GM10847 (cell line): Measurements from ENCODE around the gene SIRT2.

ENCODE experiments used
- POLR2A ChIP-seq: IDR thresholded peaks from 2 replicates; pipeline ENCODE4 v1.6.1; 2011; ENCODE audit not compliant: insufficient read length; ENCODE audit errors: extremely low read depth

Gene SIRT2

DNA sequence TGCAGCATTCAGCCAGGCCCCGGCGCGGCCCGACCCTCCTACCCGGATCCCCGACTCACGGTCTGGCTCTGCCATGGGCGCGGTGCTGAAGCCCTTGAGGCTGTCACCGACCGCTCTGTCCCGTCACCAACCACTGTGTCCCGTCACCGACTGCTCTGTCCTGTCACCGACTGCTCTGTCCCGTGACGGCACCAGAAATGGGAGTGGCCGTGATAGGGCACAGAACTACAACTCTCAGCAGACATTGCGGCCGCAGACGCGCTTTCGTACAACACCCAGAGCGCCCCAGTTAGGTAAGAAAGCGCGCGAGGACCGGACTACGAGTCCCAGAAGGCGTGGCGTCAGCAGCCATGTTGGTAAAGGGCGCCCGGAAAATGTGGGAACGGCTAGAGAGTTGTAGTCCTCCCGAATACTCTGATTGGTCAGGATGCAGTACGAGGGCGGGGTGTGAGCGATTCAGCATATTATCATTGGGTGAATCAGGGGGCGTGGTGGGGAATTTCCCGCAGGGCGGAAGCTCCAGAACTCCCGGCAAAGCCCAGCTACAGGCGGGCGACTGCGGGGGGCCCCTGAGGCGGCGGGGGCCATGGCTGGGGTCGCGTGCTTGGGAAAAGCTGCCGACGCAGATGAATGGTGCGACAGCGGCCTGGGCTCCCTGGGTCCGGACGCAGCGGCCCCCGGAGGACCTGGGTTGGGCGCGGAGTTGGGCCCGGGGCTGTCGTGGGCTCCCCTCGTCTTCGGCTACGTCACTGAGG is at the start of gene SIRT2, which contains the start of gene NFKBIB:
TSS of gene SIRT2 (minus strand) at position 172 of the 755 bp plus-strand sequence. CDS start at position 75, 97 bp downstream.
TSS of gene NFKBIB (plus strand) at position 523 of the 755 bp plus-strand sequence. CDS start at position 587, 64 bp downstream.
- peak; percentile 58 for TF ChIP-seq POLR2A

DNA sequence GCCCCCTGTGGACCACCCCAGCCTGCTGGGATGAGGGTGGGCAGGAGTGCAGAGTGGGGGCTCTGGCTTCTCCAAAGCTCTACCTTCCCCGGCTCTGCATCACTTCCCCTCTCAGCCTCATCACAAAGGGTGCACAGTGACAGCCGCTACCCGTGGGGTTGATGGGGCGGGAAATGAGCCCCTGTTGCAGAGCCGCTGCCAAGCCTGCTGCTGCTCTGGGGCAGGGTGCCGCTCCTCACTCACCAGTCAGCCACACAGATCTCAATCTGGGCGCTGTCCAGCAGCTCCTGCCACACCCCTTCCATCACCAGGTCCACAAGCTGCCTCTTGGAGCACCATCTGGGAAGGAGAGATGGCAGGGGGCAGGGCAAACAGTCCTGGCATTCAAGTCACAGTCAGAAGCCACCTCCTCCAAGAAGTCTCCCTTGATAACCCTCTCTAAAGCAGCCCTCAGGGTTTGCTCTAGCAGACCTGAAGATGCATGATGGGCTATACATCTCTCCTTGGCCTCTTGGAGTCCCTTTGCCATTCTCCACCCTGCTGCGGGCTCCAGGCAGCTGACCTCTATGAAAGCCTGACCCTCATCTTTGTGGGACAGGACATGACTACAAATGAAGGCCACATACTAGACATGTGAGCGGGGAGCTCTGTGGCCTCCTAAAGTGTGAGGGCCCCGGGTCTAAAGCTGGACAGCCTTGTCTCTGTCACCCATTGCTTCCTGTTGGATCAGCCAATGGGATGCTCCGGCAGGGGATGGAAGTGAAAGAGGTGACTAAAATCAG is 47.0 kb upstream of the SIRT2 start:
- TF ChIP-seq POLR2A = no peak

DNA sequence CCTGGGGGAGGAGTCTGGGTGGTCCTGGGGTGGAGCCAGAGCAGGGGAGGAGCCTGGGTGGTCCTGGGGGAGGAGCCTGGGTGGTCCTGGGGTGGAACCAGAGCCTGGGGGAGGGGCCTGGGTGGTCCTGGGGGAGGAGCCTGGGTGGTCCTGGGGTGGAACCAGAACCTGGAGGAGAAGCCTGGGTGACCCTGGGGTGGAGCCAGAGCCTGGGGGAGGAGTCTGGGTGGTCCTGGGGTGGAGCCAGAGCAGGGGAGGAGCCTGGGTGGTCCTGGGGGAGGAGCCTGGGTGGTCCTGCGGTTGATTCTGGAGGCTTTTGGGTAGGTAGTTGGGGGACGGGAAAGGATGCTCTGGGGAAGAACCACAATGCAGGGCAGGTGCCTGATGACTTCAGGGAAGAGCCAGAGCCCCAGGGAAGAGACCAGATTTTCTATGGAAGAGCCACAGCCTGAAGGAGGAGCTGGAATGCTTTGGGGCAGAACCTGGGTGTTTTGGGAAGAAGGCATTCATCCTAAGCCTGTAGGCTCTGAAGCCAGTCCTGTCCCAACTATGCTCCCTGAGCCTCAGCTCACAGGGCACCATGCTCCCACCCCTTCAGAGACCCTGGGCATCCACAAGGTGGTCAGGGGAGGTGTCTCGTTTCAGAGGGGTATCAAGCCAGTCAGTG is 46.3 kb upstream of the SIRT2 start:
- TF ChIP-seq POLR2A = no peak

DNA sequence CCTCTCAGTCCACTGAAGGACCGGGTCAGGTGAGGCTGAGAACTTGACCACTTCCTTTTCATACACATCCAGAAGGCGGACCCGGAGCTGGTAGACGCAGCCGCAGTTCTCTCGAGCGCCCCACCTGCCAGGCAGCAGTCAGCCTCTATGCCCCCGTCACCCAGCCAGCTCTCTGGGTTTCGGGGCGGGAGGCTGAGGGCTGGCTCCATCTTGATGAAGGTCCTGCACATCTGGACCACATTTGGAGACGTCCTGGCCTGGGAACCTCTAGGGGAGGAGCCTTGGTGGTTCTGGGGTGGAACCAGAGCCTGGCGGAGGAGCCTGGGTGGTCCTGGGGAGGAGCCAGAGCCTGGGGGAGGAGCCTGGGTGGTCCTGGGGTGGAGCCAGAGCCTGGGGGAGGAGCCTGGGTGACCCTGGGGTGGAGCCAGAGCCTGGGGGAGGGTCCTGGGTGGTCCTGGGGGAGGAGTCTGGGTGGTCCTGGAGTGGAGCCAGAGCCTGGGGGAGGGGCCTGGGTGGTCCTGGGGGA is 45.6 kb upstream of the SIRT2 start:
- TF ChIP-seq POLR2A = no peak

DNA sequence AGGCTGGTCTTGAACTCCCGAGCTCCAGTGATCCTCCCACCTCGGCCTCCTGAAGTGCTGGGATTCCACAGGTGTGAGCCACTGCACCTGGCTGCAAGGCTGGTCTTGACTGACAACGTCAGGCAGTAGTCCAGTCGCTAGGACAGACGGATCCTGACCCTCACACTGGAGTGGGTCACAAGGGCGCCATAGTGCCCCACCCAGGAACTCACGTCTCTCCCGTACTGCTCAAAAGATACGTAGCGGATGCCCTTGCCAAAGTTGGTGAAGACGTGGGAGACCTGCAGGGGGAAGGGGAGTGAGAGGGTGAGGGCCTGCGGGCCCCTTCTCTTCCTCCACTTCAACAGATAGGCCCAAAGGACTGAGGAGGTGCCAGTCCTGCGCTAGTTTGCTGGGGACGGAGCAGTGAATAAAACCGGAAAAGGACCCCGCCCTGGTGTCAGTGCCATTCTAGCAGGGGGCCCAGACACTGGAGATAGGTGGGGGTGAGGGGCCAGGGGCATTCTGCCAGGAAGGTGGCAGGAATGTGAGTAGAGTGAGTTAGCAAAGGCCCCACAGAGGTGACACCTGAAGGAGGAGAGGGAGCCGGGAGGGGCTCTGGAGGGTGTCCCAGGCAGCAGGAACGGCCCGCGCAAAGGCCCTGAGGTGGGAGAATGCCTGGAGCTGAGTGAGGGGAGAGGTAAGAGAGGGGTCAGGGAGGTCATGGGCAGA is 43.2 kb upstream of the SIRT2 start:
- no peak for TF ChIP-seq POLR2A

DNA sequence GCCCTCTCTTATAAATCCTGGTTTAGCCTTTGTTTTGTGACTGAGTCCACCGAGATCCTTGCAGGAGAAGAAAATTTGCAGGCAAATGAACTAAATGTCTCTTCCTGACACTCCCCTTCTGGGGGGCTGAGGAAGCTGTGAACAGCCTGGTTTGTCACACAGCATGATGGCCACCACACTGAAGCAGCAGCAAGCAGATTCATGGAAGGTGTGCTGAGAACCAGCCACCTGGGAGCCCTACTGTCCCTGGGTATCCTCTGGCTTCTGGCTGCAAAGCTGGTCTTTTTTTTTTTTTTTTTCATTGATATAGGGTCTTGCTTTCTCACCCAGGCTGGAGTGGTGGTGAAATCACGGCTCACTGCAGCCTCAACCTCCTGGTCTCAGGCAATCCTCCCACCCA is 42.6 kb upstream of the SIRT2 start:
- no peak for TF ChIP-seq POLR2A

DNA sequence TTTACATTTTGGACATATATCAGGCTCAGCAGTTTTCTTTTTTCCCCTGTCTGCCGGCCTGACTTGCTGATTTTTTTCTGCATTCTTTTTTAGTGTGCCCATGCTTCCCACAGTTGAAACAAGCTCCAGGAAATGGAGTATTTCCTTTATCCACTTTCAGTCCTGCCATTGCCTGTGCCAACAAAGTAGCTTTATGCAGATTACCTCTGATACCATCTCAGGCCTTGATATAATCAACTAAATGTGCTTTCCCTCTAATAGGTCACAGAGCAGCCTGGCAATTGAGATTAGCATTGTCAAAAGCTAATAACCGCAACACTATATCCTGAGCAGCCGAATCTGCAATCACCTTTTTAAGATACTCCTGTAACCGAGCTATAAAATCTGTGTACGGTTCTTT is 40.5 kb upstream of the SIRT2 start:
- no peak for TF ChIP-seq POLR2A

DNA sequence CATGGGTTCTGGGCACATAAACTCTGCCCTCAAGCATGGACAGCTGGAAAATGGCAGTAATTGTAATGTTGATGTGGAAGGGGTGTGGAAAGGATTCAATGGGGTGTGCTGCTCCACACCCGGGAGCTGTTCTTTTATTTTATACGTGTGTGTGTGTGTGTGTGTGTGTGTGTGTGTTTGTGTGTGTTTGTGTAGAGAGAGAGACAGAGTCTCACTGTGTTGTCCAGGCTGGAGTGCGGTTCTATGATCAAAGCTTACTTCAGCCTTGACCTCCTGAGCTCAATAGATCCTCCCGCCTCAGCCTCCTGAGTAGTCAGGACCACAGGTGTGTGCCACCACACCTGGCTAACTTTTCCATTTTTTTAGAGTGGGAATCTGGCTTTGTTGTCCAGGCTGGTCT is 34.1 kb upstream of the SIRT2 start:
- TF ChIP-seq POLR2A = no peak

DNA sequence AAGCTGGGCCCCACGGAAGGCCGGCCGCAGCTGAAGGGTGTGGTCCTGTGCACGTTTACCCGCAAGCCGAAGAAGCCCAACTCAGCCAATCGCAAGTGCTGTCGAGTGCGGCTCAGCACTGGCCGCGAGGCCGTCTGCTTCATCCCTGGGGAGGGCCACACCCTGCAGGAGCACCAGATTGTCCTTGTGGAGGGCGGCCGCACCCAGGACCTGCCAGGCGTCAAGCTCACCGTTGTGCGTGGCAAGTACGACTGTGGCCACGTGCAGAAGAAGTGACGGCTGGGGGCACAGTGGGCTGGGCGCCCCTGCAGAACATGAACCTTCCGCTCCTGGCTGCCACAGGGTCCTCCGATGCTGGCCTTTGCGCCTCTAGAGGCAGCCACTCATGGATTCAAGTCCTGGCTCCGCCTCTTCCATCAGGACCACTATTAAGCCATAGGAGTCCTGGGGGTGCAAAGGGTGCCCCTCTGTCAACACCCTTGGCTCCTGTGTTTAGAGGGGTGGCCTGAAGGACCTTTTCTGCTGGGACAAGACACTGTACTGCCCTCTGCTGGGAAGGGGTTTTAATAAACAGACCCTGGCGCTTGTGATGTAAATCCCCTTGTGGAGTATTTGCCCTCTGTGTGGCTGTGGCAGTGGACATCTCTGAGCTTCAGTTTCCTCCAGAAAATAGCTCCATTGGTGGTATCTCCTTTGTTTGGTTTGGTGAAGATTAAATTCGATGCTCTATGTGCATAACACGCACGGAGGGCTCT is 33.2 kb upstream of the SIRT2 start:
- TF ChIP-seq POLR2A = no peak

DNA sequence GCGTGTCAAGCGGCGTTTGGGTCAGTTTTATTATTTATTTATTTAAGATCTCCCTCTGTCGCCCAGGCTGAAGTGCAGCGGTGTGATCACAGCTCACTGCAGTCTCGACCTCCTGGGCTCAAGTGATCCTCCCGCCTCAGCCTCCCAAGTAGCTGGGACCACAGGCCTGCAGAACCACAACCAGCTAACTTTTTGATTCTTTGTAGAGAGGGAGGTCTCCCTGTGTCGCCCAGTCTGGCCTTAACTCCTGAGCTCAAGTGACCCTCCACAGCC is 32.0 kb upstream of the SIRT2 start:
- TF ChIP-seq POLR2A = no peak

DNA sequence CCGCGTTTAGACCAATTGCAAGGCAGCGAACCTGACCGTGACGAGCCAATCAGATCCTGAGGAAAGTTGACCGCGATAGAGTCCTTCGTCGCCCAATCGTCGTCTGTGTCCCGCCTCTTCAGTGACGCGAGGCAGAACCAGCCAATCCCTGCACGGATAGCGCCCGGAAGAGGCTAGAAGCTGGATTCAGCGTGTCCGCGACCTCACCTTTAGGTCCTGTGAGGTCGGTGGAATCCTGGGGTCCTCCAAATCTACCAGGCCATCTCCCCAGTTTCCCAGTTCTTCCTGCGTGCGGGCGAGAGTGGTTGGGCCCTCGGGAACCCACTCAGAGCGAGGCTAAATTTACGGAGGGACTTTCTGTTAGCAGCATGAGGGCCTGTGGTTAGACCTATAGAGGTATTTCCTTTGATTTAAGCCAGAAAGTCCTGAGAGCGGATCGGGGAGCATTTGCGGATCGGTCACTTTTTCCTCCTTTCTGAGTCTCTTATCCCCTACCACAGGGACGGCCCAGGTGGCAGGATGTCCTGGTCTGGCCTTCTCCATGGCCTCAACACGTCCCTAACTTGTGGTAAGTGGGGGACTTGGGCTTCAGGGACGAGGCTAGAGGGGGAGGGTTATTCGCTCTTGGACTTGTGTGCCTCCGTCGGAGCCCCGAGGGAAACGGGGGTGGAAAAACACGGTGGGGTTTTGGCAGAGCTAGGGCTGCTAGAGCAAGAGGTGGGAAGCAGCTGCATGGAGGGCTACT is 31.5 kb upstream of the SIRT2 start, which contains the start of gene MRPS12:
TSS of gene MRPS12 (plus strand) at position 169 of the 745 bp plus-strand sequence. CDS start at position 520, 351 bp downstream.
- TF ChIP-seq POLR2A = peak; percentile 89

DNA sequence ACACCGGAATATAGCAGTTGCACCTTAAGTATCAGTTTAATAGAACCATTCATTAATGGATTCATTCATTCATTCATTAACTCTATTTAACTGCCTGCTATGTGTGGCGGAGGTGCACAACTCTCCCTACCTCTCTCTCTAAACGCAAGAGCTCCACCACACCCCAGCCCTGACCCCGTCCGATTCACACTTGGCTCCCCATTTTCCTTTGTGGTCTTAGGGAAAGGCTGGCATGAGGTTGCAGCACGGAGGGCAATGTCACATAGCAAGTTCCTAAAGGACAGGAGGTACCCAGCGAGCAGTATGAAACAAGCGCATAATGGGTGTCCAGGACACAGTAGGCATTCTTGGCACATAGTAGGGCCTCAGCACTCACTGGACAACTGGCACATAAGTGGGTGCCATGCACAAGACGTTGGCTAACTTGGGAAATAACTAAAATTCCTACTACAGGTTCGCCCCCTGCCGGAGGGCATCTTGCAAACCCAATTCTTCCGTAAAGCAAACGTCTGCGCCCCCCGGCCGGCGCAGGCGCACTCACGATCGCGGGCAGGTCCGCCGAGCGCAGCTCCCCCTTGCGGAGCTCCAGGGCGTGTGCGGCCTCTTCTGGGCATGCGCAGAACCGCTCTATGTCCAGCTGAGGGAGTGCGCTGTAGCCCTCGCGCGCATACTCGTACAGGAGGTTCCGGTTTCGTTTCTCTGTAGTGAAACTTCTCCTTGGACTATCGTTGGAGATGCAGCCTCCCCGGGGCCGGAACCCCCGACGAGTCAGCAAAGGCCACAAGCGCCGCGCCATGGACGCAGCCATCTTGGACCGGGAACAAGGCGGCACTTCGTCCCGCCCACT is 30.7 kb upstream of the SIRT2 start, which contains the start of gene SARS2:
TSS of gene SARS2 (minus strand) at position 835 of the 847 bp plus-strand sequence. CDS start at position 808, 27 bp downstream.
- TF ChIP-seq POLR2A = no peak
